ENCODE data around the gene ATG7.
A peak's percentile ranks its signal among the peaks of the same experiment; 100 is the strongest.
"Not testable (repeated sequence)": the region's sequence is repeated elsewhere in the genome, so short reads cannot be mapped to it uniquely, and the experiment has no call there.

The ATG7 gene

GRCh38 chr3:11495948-11496557, 223.9 kb downstream of the ATG7 start:
- Histone ChIP-seq H3K27ac (peak overlapping the region; percentile 39), H3K27me3 (ENCODE audit: control insufficient read depth, insufficient read depth, low read length) (no peaks in the 10 kb centered on the region)
- TF ChIP-seq CTCF (IDR thresholded peaks at IDR 0.05): no peak

GRCh38 chr3:11498177-11498576, 226.0 kb downstream of the ATG7 start:
- H2AFZ ChIP-seq: no peak overlapping the region
- no peak overlapping the region for H3K27ac ChIP-seq
- H3K36me3 ChIP-seq (ENCODE audit: control insufficient read depth, insufficient read depth, low read length): no peaks in the 10 kb centered on the region
- no peaks in the 10 kb centered on the region for H3K79me2 ChIP-seq
- TF ChIP-seq CTCF (IDR thresholded peaks at IDR 0.05): no peak
- peaks cover 4% of the 10 kb centered on the region for H3K4me1 ChIP-seq
- H3K4me3 ChIP-seq (ENCODE audit: low read depth, low read length): no peak overlapping the region
- no peaks in the 10 kb centered on the region for H3K27me3 ChIP-seq (ENCODE audit: control insufficient read depth, insufficient read depth, low read length)
- H3K9ac ChIP-seq: no peak overlapping the region
- no peak overlapping the region for H3K4me2 ChIP-seq (ENCODE audit: low read length)
- no peaks in the 10 kb centered on the region for H3K9me3 ChIP-seq (ENCODE audit: control insufficient read depth, low read length)

More at GRCh38 chr3:11495948-11496557, 223.9 kb downstream of the ATG7 start:
- Histone ChIP-seq H3K79me2 (no peaks in the 10 kb centered on the region), H3K9ac (no peak overlapping the region), H3K4me1 (peaks cover 4% of the 10 kb centered on the region), H3K4me3 (ENCODE audit: low read depth, low read length) (no peak overlapping the region), H3K36me3 (ENCODE audit: control insufficient read depth, insufficient read depth, low read length) (no peaks in the 10 kb centered on the region), H2AFZ (no peak overlapping the region), H3K4me2 (ENCODE audit: low read length) (no peak overlapping the region), H3K9me3 (ENCODE audit: control insufficient read depth, low read length) (no peaks in the 10 kb centered on the region)

GRCh38 chr3:11498646-11499045, 226.4 kb downstream of the ATG7 start:
- no peak overlapping the region for H3K9ac ChIP-seq
- no peak overlapping the region for H3K4me2 ChIP-seq (ENCODE audit: low read length)
- no peaks in the 10 kb centered on the region for H3K27me3 ChIP-seq (ENCODE audit: control insufficient read depth, insufficient read depth, low read length)
- no peaks in the 10 kb centered on the region for H3K36me3 ChIP-seq (ENCODE audit: control insufficient read depth, insufficient read depth, low read length)
- no peaks in the 10 kb centered on the region for H3K79me2 ChIP-seq
- peak overlapping the region; percentile 31 for H2AFZ ChIP-seq
- no peaks in the 10 kb centered on the region for H3K9me3 ChIP-seq (ENCODE audit: control insufficient read depth, low read length)
- no peak overlapping the region for H3K27ac ChIP-seq
- H3K4me3 ChIP-seq (ENCODE audit: low read depth, low read length): no peak overlapping the region
- no peak for TF ChIP-seq CTCF (IDR thresholded peaks at IDR 0.05)
- H3K4me1 ChIP-seq: peaks cover 4% of the 10 kb centered on the region

GRCh38 chr3:11499144-11499543, 226.9 kb downstream of the ATG7 start:
- H2AFZ ChIP-seq: no peak overlapping the region
- no peak overlapping the region for H3K4me2 ChIP-seq (ENCODE audit: low read length)
- no peaks in the 10 kb centered on the region for H3K9me3 ChIP-seq (ENCODE audit: control insufficient read depth, low read length)
- H3K4me3 ChIP-seq (ENCODE audit: low read depth, low read length): no peak overlapping the region
- TF ChIP-seq CTCF (IDR thresholded peaks at IDR 0.05): no peak
- H3K9ac ChIP-seq: no peak overlapping the region
- no peaks in the 10 kb centered on the region for H3K27me3 ChIP-seq (ENCODE audit: control insufficient read depth, insufficient read depth, low read length)
- H3K36me3 ChIP-seq (ENCODE audit: control insufficient read depth, insufficient read depth, low read length): no peaks in the 10 kb centered on the region
- peaks cover 4% of the 10 kb centered on the region for H3K4me1 ChIP-seq
- H3K27ac ChIP-seq: no peak overlapping the region
- no peaks in the 10 kb centered on the region for H3K79me2 ChIP-seq

GRCh38 chr3:11502413-11502812, 230.2 kb downstream of the ATG7 start:
- H3K79me2 ChIP-seq; H2AFZ ChIP-seq; H3K9ac ChIP-seq; H3K4me2 ChIP-seq (ENCODE audit: low read length); H3K4me3 ChIP-seq (ENCODE audit: low read depth, low read length); H3K4me1 ChIP-seq; H3K27ac ChIP-seq; H3K27me3 ChIP-seq (ENCODE audit: control insufficient read depth, insufficient read depth, low read length); H3K36me3 ChIP-seq (ENCODE audit: control insufficient read depth, insufficient read depth, low read length); H3K9me3 ChIP-seq (ENCODE audit: control insufficient read depth, low read length): not testable (repeated sequence)

All from parathyroid adenoma (tissue), 2 donors.